Hepatocyte (in vitro differentiated cells): Measurements from ENCODE around the gene CCDC102B.

ENCODE experiments used
- EZH2 ChIP-seq: fragments of 200-600 bp; sonication (generic); IDR thresholded peaks from 2 replicates; pipeline ENCODE4 v1.6.1; 2016; ENCODE audit warnings: antibody characterized with exemption, mild to moderate bottlenecking, borderline replicate concordance
- TF ChIP-seq, protein P1 (sequence below): fragments of 200-600 bp; sonication (generic); IDR thresholded peaks from 2 replicates; pipeline ENCODE4 v1.5.1; 2016; ENCODE audit warnings: antibody characterized with exemption, mild to moderate bottlenecking; ENCODE audit not compliant: poor library complexity

DNA sequence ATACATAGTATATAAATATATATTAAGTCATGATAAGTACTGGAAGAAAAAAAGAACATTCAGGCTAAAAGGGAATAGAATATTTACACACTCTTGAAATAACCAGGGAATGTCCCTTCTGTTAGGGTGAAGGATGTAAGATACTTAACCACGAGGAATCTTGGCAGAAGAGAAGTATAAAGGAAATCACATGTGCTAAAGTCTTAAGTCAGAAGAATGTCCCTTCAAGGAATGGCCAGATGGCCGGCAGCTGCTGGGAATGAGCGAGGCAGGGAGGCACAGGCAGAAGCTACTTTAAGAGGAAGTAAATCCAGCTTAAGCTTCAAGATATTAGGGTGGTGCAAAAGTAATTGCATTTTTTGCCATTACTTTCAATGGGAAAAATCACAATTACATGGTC lies 5.5 kb downstream of the CCDC102B start:
- TF ChIP-seq, protein P1, sequence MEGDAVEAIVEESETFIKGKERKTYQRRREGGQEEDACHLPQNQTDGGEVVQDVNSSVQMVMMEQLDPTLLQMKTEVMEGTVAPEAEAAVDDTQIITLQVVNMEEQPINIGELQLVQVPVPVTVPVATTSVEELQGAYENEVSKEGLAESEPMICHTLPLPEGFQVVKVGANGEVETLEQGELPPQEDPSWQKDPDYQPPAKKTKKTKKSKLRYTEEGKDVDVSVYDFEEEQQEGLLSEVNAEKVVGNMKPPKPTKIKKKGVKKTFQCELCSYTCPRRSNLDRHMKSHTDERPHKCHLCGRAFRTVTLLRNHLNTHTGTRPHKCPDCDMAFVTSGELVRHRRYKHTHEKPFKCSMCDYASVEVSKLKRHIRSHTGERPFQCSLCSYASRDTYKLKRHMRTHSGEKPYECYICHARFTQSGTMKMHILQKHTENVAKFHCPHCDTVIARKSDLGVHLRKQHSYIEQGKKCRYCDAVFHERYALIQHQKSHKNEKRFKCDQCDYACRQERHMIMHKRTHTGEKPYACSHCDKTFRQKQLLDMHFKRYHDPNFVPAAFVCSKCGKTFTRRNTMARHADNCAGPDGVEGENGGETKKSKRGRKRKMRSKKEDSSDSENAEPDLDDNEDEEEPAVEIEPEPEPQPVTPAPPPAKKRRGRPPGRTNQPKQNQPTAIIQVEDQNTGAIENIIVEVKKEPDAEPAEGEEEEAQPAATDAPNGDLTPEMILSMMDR: no peak
- TF ChIP-seq EZH2: no peak
